ENCODE results near the gene TAF4.
"Not testable (repeated sequence)": the region's sequence is repeated elsewhere in the genome, so short reads cannot be mapped to it uniquely, and the experiment has no call there.

The TAF4 gene

GRCh38 chr20:62058941-62059340 is 6.7 kb downstream of the TAF4 start:
- DNase-seq (ENCODE audit: low read depth in 2 of 2) = no peak

GRCh38 chr20:62056975-62057374 is 8.7 kb downstream of the TAF4 start:
- DNase-seq (ENCODE audit: low read depth in 2 of 2) = no peak

GRCh38 chr20:62056377-62056776 is 9.3 kb downstream of the TAF4 start:
- no peak for DNase-seq (ENCODE audit: low read depth in 2 of 2)

GRCh38 chr20:62055862-62056115 is 9.9 kb downstream of the TAF4 start:
- not testable (repeated sequence) for DNase-seq (ENCODE audit: low read depth in 2 of 2)

GRCh38 chr20:62055106-62055861 is 10.4 kb downstream of the TAF4 start:
- DNase-seq (ENCODE audit: low read depth in 2 of 2) = no peak

GRCh38 chr20:62054451-62054953 is 11.2 kb downstream of the TAF4 start:
- DNase-seq (ENCODE audit: low read depth in 2 of 2) = no peak

- DNase-seq (ENCODE audit: low read depth in 2 of 2) = no peak
Observed at GRCh38 chr20:62053465-62054196, 12.1 kb downstream of the TAF4 start.

GRCh38 chr20:62052842-62053464 is 12.7 kb downstream of the TAF4 start:
- DNase-seq (ENCODE audit: low read depth in 2 of 2) = no peak

GRCh38 chr20:62052336-62052841 is 13.3 kb downstream of the TAF4 start:
- no peak for DNase-seq (ENCODE audit: low read depth in 2 of 2)

GRCh38 chr20:62051546-62052255 is 14.0 kb downstream of the TAF4 start:
- no peak for DNase-seq (ENCODE audit: low read depth in 2 of 2)

- DNase-seq (ENCODE audit: low read depth in 2 of 2) = no peak
Observed at GRCh38 chr20:62051144-62051543, 14.5 kb downstream of the TAF4 start.

- DNase-seq (ENCODE audit: low read depth in 2 of 2) = no peak
Observed at GRCh38 chr20:62050166-62051120, 15.2 kb downstream of the TAF4 start.

- DNase-seq (ENCODE audit: low read depth in 2 of 2) = no peak
Observed at GRCh38 chr20:62049342-62050165, 16.1 kb downstream of the TAF4 start.

GRCh38 chr20:62048821-62049291 is 16.8 kb downstream of the TAF4 start:
- no peak for DNase-seq (ENCODE audit: low read depth in 2 of 2)

GRCh38 chr20:62048346-62048761 is 17.3 kb downstream of the TAF4 start:
- no peak for DNase-seq (ENCODE audit: low read depth in 2 of 2)

GRCh38 chr20:62047666-62048345 is 17.9 kb downstream of the TAF4 start:
- DNase-seq (ENCODE audit: low read depth in 2 of 2) = no peak

GRCh38 chr20:62046431-62046830 is 19.2 kb downstream of the TAF4 start:
- DNase-seq (ENCODE audit: low read depth in 2 of 2) = no peak

GRCh38 chr20:62045529-62046285 is 20.0 kb downstream of the TAF4 start:
- no peak for DNase-seq (ENCODE audit: low read depth in 2 of 2)

Measured in stimulated activated CD8-positive, alpha-beta memory T cell treated with anti-CD3 and anti-CD28 coated beads, Interleukin-7, amount 100 ng/mL, for 1 hour (primary cell).